ENCODE results near the gene FBF1. TPM values are rescaled to one million over a fixed set of nuclear protein-coding genes. Genes with fewer than 3 reads are reported as not detected.

The FBF1 gene
- total RNA-seq, 1 experiment from 2014 or later: 34.4 TPM

DNA sequence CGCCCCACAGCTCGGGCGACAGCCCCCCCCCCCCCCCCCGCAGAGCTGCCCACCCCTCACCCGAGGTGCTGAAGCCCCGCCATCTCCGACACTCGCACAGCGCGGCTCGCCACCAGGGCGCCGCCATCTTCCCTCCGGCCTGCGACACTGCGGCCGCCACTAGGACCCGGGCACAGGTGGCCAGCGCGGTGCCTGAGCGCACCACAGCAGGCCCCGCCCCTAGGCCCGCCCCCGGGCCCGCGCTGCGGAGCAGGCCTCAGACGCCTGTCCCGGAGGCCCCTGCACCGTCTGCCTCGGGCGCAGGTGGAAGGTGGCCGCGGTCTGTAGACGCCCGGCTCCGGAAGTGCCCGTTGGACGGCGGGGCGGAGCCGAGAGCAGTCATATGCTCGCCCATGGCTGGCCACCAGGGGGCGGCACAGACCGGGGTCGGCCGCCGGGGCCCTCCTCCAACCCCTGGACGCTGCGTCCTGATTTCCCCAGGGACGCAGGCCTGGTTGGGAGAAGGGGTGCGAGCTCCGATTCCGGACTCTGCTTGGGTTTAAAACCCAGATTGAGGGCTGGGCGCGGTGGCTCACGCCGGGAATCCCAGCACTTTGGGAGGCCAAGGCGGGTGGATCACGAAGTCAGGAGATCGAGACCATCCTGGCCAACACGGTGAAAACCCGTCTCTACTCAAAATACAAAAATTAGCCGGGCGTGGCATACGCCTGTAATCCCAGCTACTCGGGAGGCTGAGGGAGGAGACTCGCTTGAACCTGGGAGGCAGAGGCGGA lies 35.9 kb downstream of the FBF1 start, which contains the start of gene MRPL38:
MRPL38 (minus strand) TSS at position 136 of the 773 bp plus-strand sequence; CDS start at position 127, 9 bp downstream.
- H3K9me3 ChIP-seq (ENCODE audit: low read depth, low read length, poor library complexity, severe bottlenecking): no peaks in the 10 kb centered on the region
- peaks cover 21% of the 10 kb centered on the region for H3K36me3 ChIP-seq (ENCODE audit: insufficient read depth, low read length, poor library complexity, severe bottlenecking)
- H3K4me3 ChIP-seq (ENCODE audit: low read depth, low read length, poor library complexity, severe bottlenecking): peak within 1 kb of the TSS; percentile 91
- ChIA-PET CTCF (interaction anchor here (0.6 to 1.2 kb wide), 4 partner anchors 16 to 504 kb away, joined by 4 to 10 read pairs (median 6); no protein-coding TSS in a partner anchor), POLR2A (ENCODE audit: low non-redundant PET) (interaction anchor here (0.5 to 0.7 kb wide), 4 partner anchors 7 to 363 kb away, joined by 3 to 5 read pairs (median 4); no protein-coding TSS in a partner anchor)
- H3K27ac ChIP-seq (ENCODE audit: low read depth, low read length, poor library complexity, severe bottlenecking): peak within 1 kb of the TSS; percentile 86
- peaks cover 8% of the 10 kb centered on the region for H3K4me1 ChIP-seq (ENCODE audit: insufficient read depth, low read length, poor library complexity, severe bottlenecking)
- DNase-seq (ENCODE audit: low spot score): peak; percentile 97
- intact Hi-C loops (cut with micrococcal nuclease; ENCODE audit: unreplicated experiment): loop anchor here (1.0 kb wide), 1 partner anchor 100 kb away; no protein-coding TSS in a partner anchor
- TF ChIP-seq, protein P1, sequence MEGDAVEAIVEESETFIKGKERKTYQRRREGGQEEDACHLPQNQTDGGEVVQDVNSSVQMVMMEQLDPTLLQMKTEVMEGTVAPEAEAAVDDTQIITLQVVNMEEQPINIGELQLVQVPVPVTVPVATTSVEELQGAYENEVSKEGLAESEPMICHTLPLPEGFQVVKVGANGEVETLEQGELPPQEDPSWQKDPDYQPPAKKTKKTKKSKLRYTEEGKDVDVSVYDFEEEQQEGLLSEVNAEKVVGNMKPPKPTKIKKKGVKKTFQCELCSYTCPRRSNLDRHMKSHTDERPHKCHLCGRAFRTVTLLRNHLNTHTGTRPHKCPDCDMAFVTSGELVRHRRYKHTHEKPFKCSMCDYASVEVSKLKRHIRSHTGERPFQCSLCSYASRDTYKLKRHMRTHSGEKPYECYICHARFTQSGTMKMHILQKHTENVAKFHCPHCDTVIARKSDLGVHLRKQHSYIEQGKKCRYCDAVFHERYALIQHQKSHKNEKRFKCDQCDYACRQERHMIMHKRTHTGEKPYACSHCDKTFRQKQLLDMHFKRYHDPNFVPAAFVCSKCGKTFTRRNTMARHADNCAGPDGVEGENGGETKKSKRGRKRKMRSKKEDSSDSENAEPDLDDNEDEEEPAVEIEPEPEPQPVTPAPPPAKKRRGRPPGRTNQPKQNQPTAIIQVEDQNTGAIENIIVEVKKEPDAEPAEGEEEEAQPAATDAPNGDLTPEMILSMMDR (conservative IDR thresholded peaks at IDR 0.05; ENCODE audit: low read depth, low read length): peak; percentile 95
- no peak for TF ChIP-seq EZH2 (IDR thresholded peaks at IDR 0.05; ENCODE audit: borderline replicate concordance, low read depth, low read length, poor library complexity, severe bottlenecking)
- BruUV-seq (replicated peaks): no TSS peak
- H3K27me3 ChIP-seq (replicated peaks; ENCODE audit: insufficient read depth, low read depth, low read length, poor library complexity): no peaks in the 10 kb centered on the region

DNA sequence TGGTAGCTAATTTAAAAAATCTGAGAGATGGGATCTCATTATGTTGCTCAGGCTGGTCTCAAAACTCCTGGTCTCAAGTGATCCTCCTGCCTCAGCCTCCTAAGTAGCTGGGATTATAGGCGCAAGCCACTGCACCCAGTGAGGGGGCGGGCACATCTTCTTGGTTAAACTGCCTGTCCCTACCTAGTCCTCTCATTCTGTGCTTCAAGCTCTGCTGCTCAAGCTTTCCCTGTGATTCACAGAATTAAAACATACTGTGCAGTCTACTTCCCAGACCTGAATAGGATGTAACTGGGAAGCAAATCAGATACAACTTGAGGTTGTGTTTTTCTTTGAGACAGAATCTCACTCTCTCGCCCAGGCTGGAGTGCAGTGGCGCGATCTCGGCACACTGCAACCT lies 38.4 kb downstream of the FBF1 start:
- POLR2A ChIA-PET (ENCODE audit: low non-redundant PET): no interaction called here
- H3K36me3 ChIP-seq (ENCODE audit: insufficient read depth, low read length, poor library complexity, severe bottlenecking): peaks cover 36% of the 10 kb centered on the region
- H3K27me3 ChIP-seq (replicated peaks; ENCODE audit: insufficient read depth, low read depth, low read length, poor library complexity): no peaks in the 10 kb centered on the region

DNA sequence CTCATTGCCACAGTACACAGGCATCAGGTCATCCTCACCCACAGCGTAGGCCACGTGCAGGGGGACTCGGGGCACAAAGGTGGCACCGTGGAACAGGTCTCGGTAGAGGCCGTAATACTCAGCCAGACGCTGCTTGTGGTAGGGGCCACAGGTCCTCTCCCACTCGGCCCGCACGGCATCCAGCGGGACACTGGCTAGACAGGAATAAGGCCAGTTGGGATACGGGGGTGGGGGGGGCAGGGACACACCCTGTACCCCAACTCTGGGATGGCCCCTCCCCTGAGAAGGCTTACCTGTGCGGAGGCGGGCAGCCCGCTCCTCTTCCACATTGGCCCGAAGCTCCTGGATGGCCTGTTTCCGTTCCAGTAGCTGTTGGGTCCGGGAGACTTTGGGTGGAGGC lies 39.1 kb downstream of the FBF1 start:
- H3K27me3 ChIP-seq (replicated peaks; ENCODE audit: insufficient read depth, low read depth, low read length, poor library complexity): no peaks in the 10 kb centered on the region
- no peak for TF ChIP-seq EZH2 (IDR thresholded peaks at IDR 0.05; ENCODE audit: borderline replicate concordance, low read depth, low read length, poor library complexity, severe bottlenecking)
- TF ChIP-seq, protein P1 (conservative IDR thresholded peaks at IDR 0.05; ENCODE audit: low read depth, low read length): no peak
- no TSS peak for BruUV-seq (replicated peaks)
- ChIA-PET POLR2A (ENCODE audit: low non-redundant PET) (no interaction called here), CTCF (no interaction called here)
- intact Hi-C loops (cut with micrococcal nuclease; ENCODE audit: unreplicated experiment): no loop called here
- H3K36me3 ChIP-seq (ENCODE audit: insufficient read depth, low read length, poor library complexity, severe bottlenecking): peaks cover 36% of the 10 kb centered on the region
- no peak for DNase-seq (ENCODE audit: low spot score)
- no peak overlapping the region for H3K27ac ChIP-seq (ENCODE audit: low read depth, low read length, poor library complexity, severe bottlenecking)
- peaks cover 16% of the 10 kb centered on the region for H3K4me1 ChIP-seq (ENCODE audit: insufficient read depth, low read length, poor library complexity, severe bottlenecking)
- no peaks in the 10 kb centered on the region for H3K9me3 ChIP-seq (ENCODE audit: low read depth, low read length, poor library complexity, severe bottlenecking)
- no peak overlapping the region for H3K4me3 ChIP-seq (ENCODE audit: low read depth, low read length, poor library complexity, severe bottlenecking)

More for the DNA sequence above, 38.4 kb downstream of the FBF1 start:
- no peak for TF ChIP-seq EZH2 (IDR thresholded peaks at IDR 0.05; ENCODE audit: borderline replicate concordance, low read depth, low read length, poor library complexity, severe bottlenecking)
- TF ChIP-seq, protein P1 (conservative IDR thresholded peaks at IDR 0.05; ENCODE audit: low read depth, low read length): no peak
- no peak for DNase-seq (ENCODE audit: low spot score)
- intact Hi-C loops (cut with micrococcal nuclease; ENCODE audit: unreplicated experiment): no loop called here
- CTCF ChIA-PET: no interaction called here
- H3K4me1 ChIP-seq (ENCODE audit: insufficient read depth, low read length, poor library complexity, severe bottlenecking): peaks cover 11% of the 10 kb centered on the region
- BruUV-seq (replicated peaks): no TSS peak
- no peak overlapping the region for H3K27ac ChIP-seq (ENCODE audit: low read depth, low read length, poor library complexity, severe bottlenecking)
- no peaks in the 10 kb centered on the region for H3K9me3 ChIP-seq (ENCODE audit: low read depth, low read length, poor library complexity, severe bottlenecking)
- H3K4me3 ChIP-seq (ENCODE audit: low read depth, low read length, poor library complexity, severe bottlenecking): no peak overlapping the region

Data from A673 (cell line).